Body of pancreas (tissue), 4 donors: Measurements from ENCODE around the gene SLC35E3.

ENCODE experiments used
- POLR2A ChIP-seq, 3 donors: fragments of 450-650 bp; IDR thresholded peaks; one replicate each; pipeline ENCODE4 v1.6.1; 2016; ENCODE audit warnings: antibody characterized with exemption in 3 of 3, mild to moderate bottlenecking in 2 of 3
- TF ChIP-seq, protein P1 (sequence below), 7 experiments: fragments of 450-650 bp in 4 of 7; fragments of 200-600 bp in 3 of 7; sonication (generic) in 3 of 7; IDR thresholded peaks; one replicate each; pipeline ENCODE4 v1.5.1; 2016 to 2019; ENCODE audit warnings: antibody characterized with exemption in 7 of 7

DNA sequence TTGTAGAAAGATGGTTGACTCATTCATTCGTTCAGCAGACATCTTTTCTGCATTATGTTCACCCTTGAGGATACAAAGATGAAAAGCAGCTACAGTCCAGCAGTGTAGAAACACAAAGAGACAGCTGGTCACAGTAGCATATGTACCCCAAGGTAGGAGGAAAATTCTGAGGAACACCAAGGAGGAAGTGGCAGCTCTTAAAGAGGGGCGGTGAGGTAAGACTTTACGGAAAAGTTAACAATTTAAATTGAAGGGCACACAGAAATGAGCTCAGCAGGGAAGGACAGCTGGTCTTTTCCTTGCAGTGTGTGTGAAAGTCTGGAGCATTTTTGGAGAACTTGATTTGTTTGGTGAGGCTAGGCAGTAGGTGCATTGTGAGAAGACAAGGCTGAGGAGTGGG is 3.5 kb downstream of the SLC35E3 start:
- TF ChIP-seq, protein P1, sequence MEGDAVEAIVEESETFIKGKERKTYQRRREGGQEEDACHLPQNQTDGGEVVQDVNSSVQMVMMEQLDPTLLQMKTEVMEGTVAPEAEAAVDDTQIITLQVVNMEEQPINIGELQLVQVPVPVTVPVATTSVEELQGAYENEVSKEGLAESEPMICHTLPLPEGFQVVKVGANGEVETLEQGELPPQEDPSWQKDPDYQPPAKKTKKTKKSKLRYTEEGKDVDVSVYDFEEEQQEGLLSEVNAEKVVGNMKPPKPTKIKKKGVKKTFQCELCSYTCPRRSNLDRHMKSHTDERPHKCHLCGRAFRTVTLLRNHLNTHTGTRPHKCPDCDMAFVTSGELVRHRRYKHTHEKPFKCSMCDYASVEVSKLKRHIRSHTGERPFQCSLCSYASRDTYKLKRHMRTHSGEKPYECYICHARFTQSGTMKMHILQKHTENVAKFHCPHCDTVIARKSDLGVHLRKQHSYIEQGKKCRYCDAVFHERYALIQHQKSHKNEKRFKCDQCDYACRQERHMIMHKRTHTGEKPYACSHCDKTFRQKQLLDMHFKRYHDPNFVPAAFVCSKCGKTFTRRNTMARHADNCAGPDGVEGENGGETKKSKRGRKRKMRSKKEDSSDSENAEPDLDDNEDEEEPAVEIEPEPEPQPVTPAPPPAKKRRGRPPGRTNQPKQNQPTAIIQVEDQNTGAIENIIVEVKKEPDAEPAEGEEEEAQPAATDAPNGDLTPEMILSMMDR (IDR thresholded peaks at IDR 0.05) = no peak
- TF ChIP-seq POLR2A (IDR thresholded peaks at IDR 0.05) = no peak
